ENCODE data around the gene SHROOM2.

DNA sequence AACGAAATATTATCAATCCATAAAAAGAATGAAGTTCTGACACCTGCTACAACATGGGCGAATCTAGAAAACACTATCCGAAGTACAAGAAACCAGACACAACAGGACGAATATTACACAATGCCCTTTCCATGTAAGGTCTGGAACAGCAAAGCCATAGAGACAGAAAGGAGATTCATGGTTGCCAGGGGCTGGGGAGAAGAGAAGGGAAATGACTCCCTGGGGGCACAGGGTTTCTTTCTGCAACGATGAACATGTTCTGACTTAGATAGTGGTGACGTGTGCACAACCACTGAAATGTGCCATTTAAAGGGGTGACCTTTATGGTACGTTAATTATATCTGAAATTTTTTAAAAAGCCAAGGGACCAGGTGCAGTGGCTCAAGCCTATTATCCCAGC, 48.9 kb upstream of the SHROOM2 start:
- TF ChIP-seq, protein P1, sequence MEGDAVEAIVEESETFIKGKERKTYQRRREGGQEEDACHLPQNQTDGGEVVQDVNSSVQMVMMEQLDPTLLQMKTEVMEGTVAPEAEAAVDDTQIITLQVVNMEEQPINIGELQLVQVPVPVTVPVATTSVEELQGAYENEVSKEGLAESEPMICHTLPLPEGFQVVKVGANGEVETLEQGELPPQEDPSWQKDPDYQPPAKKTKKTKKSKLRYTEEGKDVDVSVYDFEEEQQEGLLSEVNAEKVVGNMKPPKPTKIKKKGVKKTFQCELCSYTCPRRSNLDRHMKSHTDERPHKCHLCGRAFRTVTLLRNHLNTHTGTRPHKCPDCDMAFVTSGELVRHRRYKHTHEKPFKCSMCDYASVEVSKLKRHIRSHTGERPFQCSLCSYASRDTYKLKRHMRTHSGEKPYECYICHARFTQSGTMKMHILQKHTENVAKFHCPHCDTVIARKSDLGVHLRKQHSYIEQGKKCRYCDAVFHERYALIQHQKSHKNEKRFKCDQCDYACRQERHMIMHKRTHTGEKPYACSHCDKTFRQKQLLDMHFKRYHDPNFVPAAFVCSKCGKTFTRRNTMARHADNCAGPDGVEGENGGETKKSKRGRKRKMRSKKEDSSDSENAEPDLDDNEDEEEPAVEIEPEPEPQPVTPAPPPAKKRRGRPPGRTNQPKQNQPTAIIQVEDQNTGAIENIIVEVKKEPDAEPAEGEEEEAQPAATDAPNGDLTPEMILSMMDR (optimal IDR thresholded peaks at IDR 0.05 in 1 of 3, IDR thresholded peaks at IDR 0.05 in 1 of 3, conservative IDR thresholded peaks at IDR 0.05 in 1 of 3; ENCODE audit: extremely low read depth in 1 of 3, insufficient read depth in 2 of 3, low read length in 3 of 3), result no peak
- TF ChIP-seq EZH2 (IDR thresholded peaks at IDR 0.05; ENCODE audit: low read length), result no peak

Measured in keratinocyte (primary cell).